Measurements from ENCODE around the gene NPSR1. TPM values are rescaled to one million over a fixed set of nuclear protein-coding genes. Genes with fewer than 3 reads are reported as not detected.

NPSR1 gene
- polyA plus RNA-seq, 4 donors, result not detected

DNA sequence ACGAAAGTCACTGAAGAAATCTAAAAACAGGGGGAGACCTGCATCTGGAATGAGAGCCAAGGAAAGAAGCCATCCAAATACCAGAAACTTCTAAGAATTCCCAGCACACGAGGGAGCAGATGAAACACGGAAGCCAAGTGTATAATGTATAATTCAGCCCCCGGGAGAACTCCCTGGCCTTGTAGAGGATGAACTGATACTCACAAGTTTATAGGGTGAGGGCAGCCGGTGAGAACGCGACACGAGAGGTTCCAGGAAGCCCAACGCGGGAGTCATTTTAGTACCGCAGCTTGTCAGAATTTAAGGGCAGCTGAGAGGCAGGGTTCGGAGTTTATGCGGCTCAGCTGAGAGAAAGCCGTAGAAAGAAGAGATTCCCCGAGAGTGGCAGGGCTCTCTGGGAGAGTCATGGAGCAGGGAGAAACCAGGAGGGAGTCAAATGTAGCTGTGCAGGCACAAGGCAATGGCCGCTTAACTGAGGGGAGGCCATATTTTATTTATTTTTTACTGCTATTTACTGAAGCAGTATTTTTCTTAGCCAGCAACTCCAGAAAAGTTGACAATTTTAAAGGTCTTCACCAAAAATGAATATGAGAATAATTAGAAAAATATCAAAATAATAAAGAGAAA is 164.0 kb downstream of the NPSR1 start:
- 81 to 87% (median 83%) methylated on average over 16 of the region's 16 CpGs for WGBS, 3 donors
- no peak overlapping the region for H3K4me3 ChIP-seq (ENCODE audit: low read depth in 1 of 3, low read length in 3 of 3)
- no peaks in the 10 kb centered on the region for H3K4me1 ChIP-seq (ENCODE audit: control insufficient read depth in 3 of 3, insufficient read depth in 2 of 3, low read depth in 1 of 3, low read length in 2 of 3)
- FAIRE-seq (no peak), DNase-seq (no peak)
- H3K27me3 ChIP-seq (ENCODE audit: control insufficient read depth in 3 of 3, insufficient read depth in 3 of 3, low read length in 3 of 3), result no peaks in the 10 kb centered on the region
- H3K36me3 ChIP-seq (ENCODE audit: control insufficient read depth in 3 of 3, insufficient read depth in 2 of 3, low read depth in 1 of 3, low read length in 3 of 3), result no peaks in the 10 kb centered on the region
- H3K9me3 ChIP-seq (ENCODE audit: control insufficient read depth in 2 of 2, insufficient read depth in 1 of 2, low read depth in 1 of 2, low read length in 1 of 2), result no peaks in the 10 kb centered on the region
- H3K27ac ChIP-seq (ENCODE audit: low read depth in 1 of 3, low read length in 2 of 3), result no peak overlapping the region

DNA sequence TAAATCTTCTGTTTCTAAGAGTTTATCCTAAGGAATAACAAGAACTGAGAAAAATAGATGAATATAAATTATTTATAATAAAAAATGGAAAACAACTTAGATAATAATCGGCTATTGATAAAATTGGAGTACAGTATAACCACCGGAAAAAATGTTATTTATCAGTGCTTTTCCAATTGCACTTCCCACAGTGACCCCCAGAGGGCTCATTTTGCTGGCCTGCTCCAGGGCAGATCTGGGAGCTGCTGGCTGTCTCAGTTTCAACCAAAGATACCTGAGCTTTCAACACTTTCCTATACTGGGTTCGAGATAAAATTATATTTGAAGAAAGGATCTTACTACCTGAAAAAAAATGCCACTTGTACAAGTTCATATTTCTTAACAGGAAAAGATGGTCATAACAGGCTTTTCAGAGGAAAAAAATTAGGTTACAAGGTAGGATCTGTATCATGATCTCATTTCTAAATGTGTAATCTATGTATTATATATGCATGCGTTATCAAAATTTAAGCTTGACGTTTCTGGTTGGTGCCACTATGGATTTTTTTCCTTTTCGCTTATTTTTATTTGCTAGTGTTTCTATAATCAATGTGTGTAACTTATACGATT is 165.7 kb downstream of the NPSR1 start:
- H3K27ac ChIP-seq (ENCODE audit: low read depth in 1 of 3, low read length in 2 of 3), result no peak overlapping the region
- 43 to 55% (median 51%) methylated on average over 7 of the region's 7 CpGs for WGBS, 3 donors
- no peaks in the 10 kb centered on the region for H3K27me3 ChIP-seq (ENCODE audit: control insufficient read depth in 3 of 3, insufficient read depth in 3 of 3, low read length in 3 of 3)
- no peaks in the 10 kb centered on the region for H3K36me3 ChIP-seq (ENCODE audit: control insufficient read depth in 3 of 3, insufficient read depth in 2 of 3, low read depth in 1 of 3, low read length in 3 of 3)
- FAIRE-seq, result no peak
- no peak overlapping the region for H3K4me3 ChIP-seq (ENCODE audit: low read depth in 1 of 3, low read length in 3 of 3)
- DNase-seq, result peak; percentile 47 to 60
- H3K4me1 ChIP-seq (ENCODE audit: control insufficient read depth in 3 of 3, insufficient read depth in 2 of 3, low read depth in 1 of 3, low read length in 2 of 3), result no peaks in the 10 kb centered on the region
- H3K9me3 ChIP-seq (ENCODE audit: control insufficient read depth in 2 of 2, insufficient read depth in 1 of 2, low read depth in 1 of 2, low read length in 1 of 2), result no peaks in the 10 kb centered on the region

DNA sequence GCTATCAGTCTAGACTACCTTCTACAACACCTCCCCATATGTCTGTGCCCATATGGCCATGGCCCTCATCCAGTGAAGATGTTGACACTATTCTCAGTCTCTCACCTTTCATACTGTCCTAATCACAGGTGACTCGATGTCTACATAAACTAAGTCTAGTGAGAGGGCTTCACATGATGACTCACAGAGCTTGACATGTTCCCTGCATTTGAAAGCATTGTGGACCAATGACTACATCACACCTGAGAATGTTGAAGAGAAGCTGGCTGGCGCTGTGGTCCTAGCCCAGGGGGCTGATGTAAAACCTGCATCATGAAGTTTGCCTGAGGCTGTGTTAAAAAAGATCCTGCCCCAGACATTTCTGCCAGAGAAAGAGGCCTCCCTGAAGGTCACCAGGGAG is 167.2 kb downstream of the NPSR1 start:
- no peak overlapping the region for H3K4me3 ChIP-seq (ENCODE audit: low read depth in 1 of 3, low read length in 3 of 3)
- no peaks in the 10 kb centered on the region for H3K9me3 ChIP-seq (ENCODE audit: control insufficient read depth in 2 of 2, insufficient read depth in 1 of 2, low read depth in 1 of 2, low read length in 1 of 2)
- H3K4me1 ChIP-seq (ENCODE audit: control insufficient read depth in 3 of 3, insufficient read depth in 2 of 3, low read depth in 1 of 3, low read length in 2 of 3), result no peaks in the 10 kb centered on the region
- H3K36me3 ChIP-seq (ENCODE audit: control insufficient read depth in 3 of 3, insufficient read depth in 2 of 3, low read depth in 1 of 3, low read length in 3 of 3), result no peaks in the 10 kb centered on the region
- 73 to 89% (median 79%) methylated on average over 2 of the region's 2 CpGs for WGBS, 3 donors
- no peak overlapping the region for H3K27ac ChIP-seq (ENCODE audit: low read depth in 1 of 3, low read length in 2 of 3)
- H3K27me3 ChIP-seq (ENCODE audit: control insufficient read depth in 3 of 3, insufficient read depth in 3 of 3, low read length in 3 of 3), result no peaks in the 10 kb centered on the region
- FAIRE-seq (no peak), DNase-seq (no peak)

DNA sequence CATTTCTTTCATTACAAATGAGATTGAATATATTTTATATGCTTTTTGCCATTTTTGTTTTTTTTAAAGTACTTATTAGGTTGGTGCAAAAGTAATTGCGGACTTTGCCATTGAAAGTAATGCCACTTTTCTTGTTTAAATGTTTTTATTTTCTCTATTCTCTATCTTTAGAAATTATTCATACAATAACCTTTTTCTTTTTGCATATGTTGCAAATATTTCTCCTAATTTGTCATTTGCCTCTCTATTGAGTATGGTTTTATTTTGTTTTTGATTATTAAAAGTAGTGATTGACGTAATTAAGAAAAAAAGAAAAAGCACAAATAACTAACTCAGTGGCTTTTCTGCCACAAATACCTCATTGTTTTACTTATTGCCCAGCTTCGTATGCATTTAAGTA is 172.4 kb downstream of the NPSR1 start:
- FAIRE-seq (no peak), DNase-seq (no peak)
- H3K4me3 ChIP-seq (ENCODE audit: low read depth in 1 of 3, low read length in 3 of 3), result no peak overlapping the region
- no peaks in the 10 kb centered on the region for H3K36me3 ChIP-seq (ENCODE audit: control insufficient read depth in 3 of 3, insufficient read depth in 2 of 3, low read depth in 1 of 3, low read length in 3 of 3)
- H3K27ac ChIP-seq (ENCODE audit: low read depth in 1 of 3, low read length in 2 of 3), result no peak overlapping the region
- H3K4me1 ChIP-seq (ENCODE audit: control insufficient read depth in 3 of 3, insufficient read depth in 2 of 3, low read depth in 1 of 3, low read length in 2 of 3), result no peaks in the 10 kb centered on the region
- H3K27me3 ChIP-seq (ENCODE audit: control insufficient read depth in 3 of 3, insufficient read depth in 3 of 3, low read length in 3 of 3), result no peaks in the 10 kb centered on the region
- no peaks in the 10 kb centered on the region for H3K9me3 ChIP-seq (ENCODE audit: control insufficient read depth in 2 of 2, insufficient read depth in 1 of 2, low read depth in 1 of 2, low read length in 1 of 2)
- WGBS, 3 donors, result 53 to 87% (median 80%) methylated on average over 3 of the region's 3 CpGs

DNA sequence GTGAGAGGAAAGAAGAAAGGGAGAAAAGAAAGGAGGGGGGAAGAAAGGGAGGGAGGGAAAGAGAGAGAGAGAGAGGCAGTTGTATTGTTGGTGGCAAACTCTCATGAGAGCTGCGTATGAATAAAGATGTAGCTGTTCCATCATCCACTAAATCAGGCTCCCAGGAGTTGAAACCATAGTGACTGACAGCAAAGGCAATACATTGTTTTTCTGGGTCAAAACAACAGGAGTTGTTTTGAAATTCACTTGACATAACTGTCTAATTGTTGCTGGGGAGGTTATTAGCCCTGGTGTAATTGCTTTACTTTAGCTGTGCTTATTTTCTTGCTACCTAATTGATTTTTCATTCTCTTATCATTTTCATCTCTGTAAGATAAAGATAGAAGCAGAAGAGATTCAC is 173.4 kb downstream of the NPSR1 start:
- Histone ChIP-seq H3K27me3 (ENCODE audit: control insufficient read depth in 3 of 3, insufficient read depth in 3 of 3, low read length in 3 of 3) (no peaks in the 10 kb centered on the region), H3K27ac (ENCODE audit: low read depth in 1 of 3, low read length in 2 of 3) (no peak overlapping the region), H3K4me3 (ENCODE audit: low read depth in 1 of 3, low read length in 3 of 3) (no peak overlapping the region), H3K36me3 (ENCODE audit: control insufficient read depth in 3 of 3, insufficient read depth in 2 of 3, low read depth in 1 of 3, low read length in 3 of 3) (no peaks in the 10 kb centered on the region), H3K4me1 (ENCODE audit: control insufficient read depth in 3 of 3, insufficient read depth in 2 of 3, low read depth in 1 of 3, low read length in 2 of 3) (no peaks in the 10 kb centered on the region), H3K9me3 (ENCODE audit: control insufficient read depth in 2 of 2, insufficient read depth in 1 of 2, low read depth in 1 of 2, low read length in 1 of 2) (no peaks in the 10 kb centered on the region)
- 82 to 96% (median 95%) methylated on average over 1 of the region's 1 CpG for WGBS, 3 donors
- no peak for DNase-seq
- FAIRE-seq, result no peak

DNA sequence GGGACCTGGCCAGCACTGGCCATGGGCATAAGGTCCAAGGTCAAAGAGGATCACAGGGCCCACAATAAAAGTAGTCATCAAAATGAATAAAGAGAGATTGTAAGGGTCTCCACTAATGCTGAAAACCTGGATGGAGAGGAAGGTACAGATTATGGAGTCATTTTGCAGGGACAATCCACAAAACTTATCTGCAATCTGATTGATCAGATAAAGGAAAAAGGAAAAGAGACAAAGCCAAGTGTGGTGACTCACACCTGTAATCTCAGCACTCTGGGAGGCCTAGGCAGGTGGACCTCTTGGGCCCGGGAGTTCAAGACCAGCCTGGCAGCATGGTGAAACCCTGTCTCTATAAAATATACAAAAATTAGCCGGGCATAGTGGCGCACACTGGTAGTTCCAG is 174.0 kb downstream of the NPSR1 start:
- FAIRE-seq (no peak), DNase-seq (no peak)
- Histone ChIP-seq H3K27ac (ENCODE audit: low read depth in 1 of 3, low read length in 2 of 3) (no peak overlapping the region), H3K9me3 (ENCODE audit: control insufficient read depth in 2 of 2, insufficient read depth in 1 of 2, low read depth in 1 of 2, low read length in 1 of 2) (no peaks in the 10 kb centered on the region), H3K27me3 (ENCODE audit: control insufficient read depth in 3 of 3, insufficient read depth in 3 of 3, low read length in 3 of 3) (no peaks in the 10 kb centered on the region), H3K4me1 (ENCODE audit: control insufficient read depth in 3 of 3, insufficient read depth in 2 of 3, low read depth in 1 of 3, low read length in 2 of 3) (no peaks in the 10 kb centered on the region), H3K4me3 (ENCODE audit: low read depth in 1 of 3, low read length in 3 of 3) (no peak overlapping the region), H3K36me3 (ENCODE audit: control insufficient read depth in 3 of 3, insufficient read depth in 2 of 3, low read depth in 1 of 3, low read length in 3 of 3) (no peaks in the 10 kb centered on the region)
- 73 to 90% (median 88%) methylated on average over 3 of the region's 3 CpGs for WGBS, 3 donors

DNA sequence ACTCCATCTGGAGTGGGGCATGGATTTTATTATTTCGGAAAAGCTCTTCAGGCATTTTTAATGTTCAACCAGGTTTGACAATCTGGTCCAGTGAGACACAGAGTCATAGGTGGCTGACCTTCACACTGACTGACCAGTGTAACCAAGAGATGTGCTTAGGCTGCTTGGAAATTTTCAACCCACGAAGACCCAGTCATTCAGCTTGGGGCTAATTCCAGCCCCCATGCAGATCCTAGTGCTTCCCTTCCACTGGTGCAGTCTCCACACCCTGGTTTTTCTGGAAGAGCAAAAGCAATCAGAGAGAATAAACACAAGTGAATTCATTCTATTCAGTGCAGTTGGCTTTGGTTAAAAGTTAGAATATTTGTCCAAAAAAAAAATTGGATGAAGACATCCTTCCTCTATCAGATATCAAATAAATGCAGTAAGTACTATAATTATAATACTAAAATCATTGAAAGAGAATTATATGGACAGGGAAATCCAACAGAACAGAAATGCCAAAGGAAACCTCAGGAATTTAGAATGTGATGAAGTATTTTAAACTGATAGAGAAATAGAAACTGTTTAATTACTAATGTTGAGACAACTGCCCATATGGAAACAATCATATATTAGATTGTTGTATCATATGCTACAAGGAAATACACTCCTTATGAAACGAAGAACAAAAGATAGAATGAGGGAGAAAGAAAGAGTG is 178.0 kb downstream of the NPSR1 start:
- 51 to 58% (median 54%) methylated on average over 3 of the region's 3 CpGs for WGBS, 3 donors
- H3K4me1 ChIP-seq (ENCODE audit: control insufficient read depth in 3 of 3, insufficient read depth in 2 of 3, low read depth in 1 of 3, low read length in 2 of 3), result no peaks in the 10 kb centered on the region
- H3K27me3 ChIP-seq (ENCODE audit: control insufficient read depth in 3 of 3, insufficient read depth in 3 of 3, low read length in 3 of 3), result peaks cover 0 to 3% (median 0%) of the 10 kb centered on the region in 3 donors
- H3K27ac ChIP-seq (ENCODE audit: low read depth in 1 of 3, low read length in 2 of 3), result no peak overlapping the region
- no peaks in the 10 kb centered on the region for H3K9me3 ChIP-seq (ENCODE audit: control insufficient read depth in 2 of 2, insufficient read depth in 1 of 2, low read depth in 1 of 2, low read length in 1 of 2)
- FAIRE-seq (no peak), DNase-seq (no peak)
- H3K36me3 ChIP-seq (ENCODE audit: control insufficient read depth in 3 of 3, insufficient read depth in 2 of 3, low read depth in 1 of 3, low read length in 3 of 3), result no peaks in the 10 kb centered on the region
- H3K4me3 ChIP-seq (ENCODE audit: low read depth in 1 of 3, low read length in 3 of 3), result no peak overlapping the region

DNA sequence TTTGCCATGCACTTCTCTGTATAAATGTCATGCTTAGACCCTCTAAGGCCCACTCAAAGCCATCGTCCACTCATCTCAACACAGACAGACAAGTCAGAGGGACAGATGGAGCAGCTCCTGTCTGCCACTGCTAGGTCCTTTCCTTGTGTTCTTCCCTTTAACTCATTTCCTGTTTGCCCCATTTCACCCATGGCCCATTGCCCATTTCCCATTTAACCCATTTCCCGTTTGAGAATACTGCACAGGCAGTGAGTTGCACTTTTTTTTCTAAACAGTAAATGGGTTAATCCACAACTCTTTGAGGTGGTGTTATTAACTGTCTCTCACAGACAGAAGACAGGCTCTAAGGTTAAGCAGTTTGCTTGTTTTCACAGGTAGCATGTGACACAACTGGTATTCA is 179.3 kb downstream of the NPSR1 start:
- FAIRE-seq (no peak), DNase-seq (no peak)
- Histone ChIP-seq H3K4me1 (ENCODE audit: control insufficient read depth in 3 of 3, insufficient read depth in 2 of 3, low read depth in 1 of 3, low read length in 2 of 3) (no peaks in the 10 kb centered on the region), H3K4me3 (ENCODE audit: low read depth in 1 of 3, low read length in 3 of 3) (no peak overlapping the region), H3K27me3 (ENCODE audit: control insufficient read depth in 3 of 3, insufficient read depth in 3 of 3, low read length in 3 of 3) (peaks cover 0 to 6% (median 0%) of the 10 kb centered on the region in 3 donors), H3K27ac (ENCODE audit: low read depth in 1 of 3, low read length in 2 of 3) (no peak overlapping the region), H3K36me3 (ENCODE audit: control insufficient read depth in 3 of 3, insufficient read depth in 2 of 3, low read depth in 1 of 3, low read length in 3 of 3) (no peaks in the 10 kb centered on the region), H3K9me3 (ENCODE audit: control insufficient read depth in 2 of 2, insufficient read depth in 1 of 2, low read depth in 1 of 2, low read length in 1 of 2) (no peaks in the 10 kb centered on the region)
- WGBS, 3 donors, result 42 to 51% (median 45%) methylated on average over 2 of the region's 2 CpGs

Measured in small intestine (tissue), 7 donors.